HepG2 (cell line): ENCODE data around the gene FDPS. TPM values are rescaled to one million over a fixed set of nuclear protein-coding genes. Genes with fewer than 3 reads are reported as not detected.

Experiments
- CREM ChIP-seq, 2 experiments: sonication (generic) in 1 of 2; formaldehyde crosslinking in 1 of 2; IDR thresholded peaks; 2 replicates each; pipeline versions ENCODE4 v1.4.0 to v1.6.1; 2016 to 2020; ENCODE audit warnings: antibody characterized with exemption in 1 of 2, mild to moderate bottlenecking in 1 of 2, missing genetic modification reagents in 1 of 2
- ERF ChIP-seq: IDR thresholded peaks from 2 replicates; pipeline ENCODE4 v1.6.1; 2018; ENCODE audit warnings: missing biosample characterization, missing genetic modification reagents
- HMGXB4 ChIP-seq, 2 experiments: sonication (generic) in 1 of 2; formaldehyde crosslinking in 1 of 2; IDR thresholded peaks; 2 replicates each; pipeline versions ENCODE4 v1.4.0 to v1.6.1; 2018 to 2020; ENCODE audit warnings: missing genetic modification reagents in 2 of 2, borderline replicate concordance in 1 of 2, low read depth in 1 of 2, mild to moderate bottlenecking in 1 of 2, missing biosample characterization in 1 of 2
- KLF11 ChIP-seq: IDR thresholded peaks from 2 replicates; pipeline ENCODE4 v1.6.1; 2016; ENCODE audit warnings: missing compliant biosample characterization
- PHF8 ChIP-seq: sonication (generic); formaldehyde crosslinking; IDR thresholded peaks from 2 replicates; pipeline ENCODE4 v1.5.0; 2020; ENCODE audit warnings: missing genetic modification reagents
- POGZ ChIP-seq: sonication (generic); formaldehyde crosslinking; IDR thresholded peaks from 2 replicates; pipeline ENCODE4 v1.4.0; 2020; ENCODE audit warnings: mild to moderate bottlenecking, missing genetic modification reagents
- PRDM15 ChIP-seq: sonication (generic); formaldehyde crosslinking; IDR thresholded peaks from 2 replicates; pipeline ENCODE4 v1.4.0; 2020; ENCODE audit warnings: missing genetic modification reagents
- ZMAT3 ChIP-seq: sonication (generic); formaldehyde crosslinking; conservative IDR thresholded peaks from 2 replicates; pipeline ENCODE4 v1.7.0; 2021; ENCODE audit warnings: missing genetic modification reagents
- ZNF180 ChIP-seq: sonication (generic); formaldehyde crosslinking; IDR thresholded peaks from 2 replicates; pipeline ENCODE4 v1.4.0; 2020; ENCODE audit warnings: low read depth, missing genetic modification reagents, borderline replicate concordance
- ZNF441 ChIP-seq: sonication (generic); formaldehyde crosslinking; IDR thresholded peaks from 2 replicates; pipeline ENCODE4 v1.7.0; 2021; ENCODE audit warnings: missing genetic modification reagents, borderline replicate concordance
- ZNF484 ChIP-seq: sonication (generic); formaldehyde crosslinking; IDR thresholded peaks from 2 replicates; pipeline ENCODE4 v1.5.1; 2020; ENCODE audit warnings: mild to moderate bottlenecking, low read depth, missing genetic modification reagents, borderline replicate concordance
- ZNF543 ChIP-seq: sonication (generic); formaldehyde crosslinking; IDR thresholded peaks from 2 replicates; pipeline ENCODE4 v1.4.0; 2020; ENCODE audit warnings: mild to moderate bottlenecking, missing genetic modification reagents
- polyA plus RNA-seq, 8 experiments: library from polyadenylated mRNA; depleted of rRNA in 3 of 8; stranded (reverse) in 7 of 8; unstranded in 1 of 8; fragments of >200 nt; fragmentation: Illumina TruSeq in 4 of 8; extraction: Trizol in 4 of 8; gene quantifications; 2 replicates each; pipeline versions ENCODE4 v1.2.1 to v1.2.3, GENCODE V29; 2011 to 2016; ENCODE audit warnings: low read depth in 4 of 8, missing spikeins in 1 of 8, mixed read lengths in 1 of 8; ENCODE audit not compliant: insufficient read depth in 1 of 8
- total RNA-seq, 5 experiments: library from RNA; depleted of rRNA; stranded (reverse); fragments of >200 nt; fragmentation: Illumina TruSeq; extraction: Trizol; gene quantifications; 2 replicates each; pipeline ENCODE4 v1.2.3, GENCODE V29; 2016; ENCODE audit warnings: low read depth in 1 of 5

The FDPS gene
- total and polyA plus RNA-seq, 2 of the 13 experiments (the other 11 are each of a cell fraction or from before 2014, with no cell fraction given) = 264 to 519 TPM

GRCh38 chr1:155323729-155324036 lies 15.0 kb downstream of the FDPS start (continued):
- TF ChIP-seq ZNF543 = 0 out of 2 replicates have a peak, but pooled peaks have one; percentile 6
- TF ChIP-seq ZNF484 = no peak
- TF ChIP-seq ZNF180 = no peak
- TF ChIP-seq HMGXB4 (CRISPR knock-in tag; IDR thresholded peaks at IDR 0.05; ENCODE audit: borderline replicate concordance in 1 of 2, low read depth in 1 of 2) = peak in 1 of 2 experiments; percentile 18; a peak in 1 of 4 replicates
- TF ChIP-seq PRDM15 = no peak
- 0 out of 2 replicates have a peak, but pooled peaks have one; percentile 13 for TF ChIP-seq ERF (CRISPR knock-in tag)
- 0 out of 2 replicates have a peak, but pooled peaks have one; percentile 52 for TF ChIP-seq ZNF441
- 0 out of 2 replicates have a peak, but pooled peaks have one; percentile 19 for TF ChIP-seq CREM (IDR thresholded peaks at IDR 0.05)
- TF ChIP-seq CREM (CRISPR knock-in tag; IDR thresholded peaks at IDR 0.05) = no peak
- 0 out of 2 replicates have a peak, but pooled peaks have one; percentile 7 for TF ChIP-seq ZMAT3 (CRISPR knock-in tag)
- TF ChIP-seq KLF11 (CRISPR knock-in tag) = 0 out of 2 replicates have a peak, but pooled peaks have one; percentile 3
- no peak for TF ChIP-seq POGZ (CRISPR knock-in tag)
- TF ChIP-seq PHF8 (CRISPR knock-in tag) = 0 out of 2 replicates have a peak, but pooled peaks have one; percentile 20
